GM23248 (cell line): ENCODE data around the gene RPS6KA3. TPM values are rescaled to one million over a fixed set of nuclear protein-coding genes. Genes with fewer than 3 reads are reported as not detected.

Source experiments
- DNase-seq: peaks from one replicate; pipeline ENCODE4 v3.0.0-alpha.2; 2015
- H2AFZ ChIP-seq: fragments of 200-600 bp; sonication (generic); 2 replicates; pipeline ENCODE4 v1.6.1; 2016; ENCODE audit warnings: antibody characterized with exemption
- H3F3A ChIP-seq: fragments of 200-600 bp; sonication (generic); 2 replicates; pipeline ENCODE4 v1.6.1; 2016; ENCODE audit warnings: mild to moderate bottlenecking, antibody characterized with exemption, mixed run types; ENCODE audit not compliant: insufficient read depth
- H3K27ac ChIP-seq: fragments of 200-600 bp; sonication (generic); 2 replicates; pipeline ENCODE4 v1.5.1; 2016; ENCODE audit warnings: mild to moderate bottlenecking
- H3K27me3 ChIP-seq: fragments of 200-600 bp; sonication (generic); replicated peaks from 2 replicates; pipeline ENCODE4 v1.6.1; 2016; ENCODE audit warnings: mild to moderate bottlenecking; ENCODE audit not compliant: insufficient read depth
- H3K36me3 ChIP-seq: fragments of 200-600 bp; sonication (generic); 2 replicates; pipeline ENCODE4 v1.6.1; 2016; ENCODE audit warnings: low read depth, mild to moderate bottlenecking
- H3K4me1 ChIP-seq: fragments of 200-600 bp; sonication (generic); 2 replicates; pipeline ENCODE4 v1.6.1; 2016; ENCODE audit warnings: mild to moderate bottlenecking; ENCODE audit not compliant: insufficient read depth
- H3K4me2 ChIP-seq: fragments of 200-600 bp; sonication (generic); one replicate; pipeline ENCODE4 v1.6.1; 2016; ENCODE audit warnings: mild to moderate bottlenecking; ENCODE audit not compliant: unreplicated experiment
- H3K4me3 ChIP-seq: fragments of 200-600 bp; sonication (generic); 2 replicates; pipeline ENCODE4 v1.5.1; 2016; ENCODE audit warnings: mild to moderate bottlenecking
- H3K79me2 ChIP-seq: fragments of 200-600 bp; sonication (generic); 2 replicates; pipeline ENCODE4 v1.6.1; 2016; ENCODE audit warnings: mild to moderate bottlenecking; ENCODE audit not compliant: insufficient read depth
- H3K9ac ChIP-seq: fragments of 200-600 bp; sonication (generic); 2 replicates; pipeline ENCODE4 v1.6.1; 2016; ENCODE audit warnings: mild to moderate bottlenecking
- H3K9me2 ChIP-seq: fragments of 200-600 bp; sonication (generic); 2 replicates; pipeline ENCODE4 v1.6.1; 2016; ENCODE audit warnings: mixed run types, mild to moderate bottlenecking, moderate library complexity; ENCODE audit not compliant: insufficient read depth
- H3K9me3 ChIP-seq: fragments of 200-600 bp; sonication (generic); one replicate; pipeline ENCODE4 v1.6.1; 2017; ENCODE audit warnings: low read depth
- H4K20me1 ChIP-seq: fragments of 200-600 bp; sonication (generic); 2 replicates; pipeline ENCODE4 v1.6.0; 2016; ENCODE audit not compliant: insufficient read depth
- EZH2 ChIP-seq: fragments of 200-600 bp; sonication (generic); IDR thresholded peaks from 2 replicates; pipeline ENCODE4 v1.6.1; 2018; ENCODE audit warnings: antibody characterized with exemption, mild to moderate bottlenecking; ENCODE audit not compliant: insufficient read depth, poor library complexity, severe bottlenecking
- EZH2phosphoT487 ChIP-seq: fragments of 200-600 bp; sonication (generic); IDR thresholded peaks from 2 replicates; pipeline ENCODE4 v1.6.1; 2018; ENCODE audit warnings: antibody characterized with exemption, moderate library complexity, mild to moderate bottlenecking, low read depth; ENCODE audit not compliant: insufficient read depth
- WGBS, 2 experiments: methylation state at CpG; one replicate each; pipeline ENCODE4 v1.1.6; 2015 to 2017; ENCODE audit warnings: low lambda C conversion rate in 2 of 2, low coverage in 1 of 2; ENCODE audit errors: missing lambda C conversion rate in 2 of 2; 5-methylcytosine and 5-hydroxymethylcytosine counted together
- in situ Hi-C: fragments of 300-500 bp; cut with MboI; formaldehyde crosslinking; loops from 2 replicates; pipeline ENCODE4 v1.15.0; 2020
- polyA plus RNA-seq: library from polyadenylated mRNA; unstranded; fragments of >200 nt; fragmentation: Nextera tagmentation; extraction: Ambion mirVana; gene quantifications from 2 replicates; pipeline ENCODE4 v1.2.1, GENCODE V29; 2016
- total RNA-seq: library from RNA; depleted of rRNA; stranded (reverse); fragments of >200 nt; shearing (Covaris generic); gene quantifications from 2 replicates; pipeline ENCODE4 v1.2.3, GENCODE V29; 2014

Gene RPS6KA3
- total and polyA plus RNA-seq, 2 experiments from 2014 or later: 8.1 to 33.8 TPM

DNA sequence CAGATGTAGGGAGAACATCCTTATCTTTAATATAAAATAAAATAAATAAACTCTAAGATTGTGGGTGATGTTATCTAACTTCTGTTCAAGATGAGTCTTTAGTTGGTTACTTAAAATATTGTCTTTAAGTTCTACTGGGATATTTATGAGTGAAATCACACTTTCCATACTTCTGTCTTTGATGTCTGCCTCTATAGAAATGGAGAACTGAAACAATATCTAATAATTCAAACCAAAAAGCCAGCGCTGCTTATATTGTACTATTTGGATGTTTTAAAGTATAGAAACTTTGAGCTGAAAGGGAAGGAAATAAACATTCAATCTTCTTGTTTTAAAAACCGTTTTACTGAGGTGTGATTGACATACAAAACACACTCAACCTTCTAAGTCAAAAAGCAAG lies 44.8 kb upstream of the RPS6KA3 start:
- no peaks in the 10 kb centered on the region for H4K20me1 ChIP-seq
- in situ Hi-C loops: no loop called here
- no peak overlapping the region for H3K4me3 ChIP-seq
- H3K36me3 ChIP-seq: no peaks in the 10 kb centered on the region
- no peak for TF ChIP-seq EZH2phosphoT487
- TF ChIP-seq EZH2: no peak
- 2 to 11% methylated on average over 2 of the region's 2 CpGs for WGBS, 2 experiments
- H3K4me2 ChIP-seq: no peak overlapping the region
- no peaks in the 10 kb centered on the region for H3K9me2 ChIP-seq
- H2AFZ ChIP-seq: no peak overlapping the region
- no peaks in the 10 kb centered on the region for H3K9me3 ChIP-seq
- no peaks in the 10 kb centered on the region for H3F3A ChIP-seq
- no peak overlapping the region for H3K27ac ChIP-seq
- H3K9ac ChIP-seq: no peak overlapping the region
- H3K79me2 ChIP-seq: no peaks in the 10 kb centered on the region
- DNase-seq: no peak
- no peaks in the 10 kb centered on the region for H3K27me3 ChIP-seq
- no peaks in the 10 kb centered on the region for H3K4me1 ChIP-seq

DNA sequence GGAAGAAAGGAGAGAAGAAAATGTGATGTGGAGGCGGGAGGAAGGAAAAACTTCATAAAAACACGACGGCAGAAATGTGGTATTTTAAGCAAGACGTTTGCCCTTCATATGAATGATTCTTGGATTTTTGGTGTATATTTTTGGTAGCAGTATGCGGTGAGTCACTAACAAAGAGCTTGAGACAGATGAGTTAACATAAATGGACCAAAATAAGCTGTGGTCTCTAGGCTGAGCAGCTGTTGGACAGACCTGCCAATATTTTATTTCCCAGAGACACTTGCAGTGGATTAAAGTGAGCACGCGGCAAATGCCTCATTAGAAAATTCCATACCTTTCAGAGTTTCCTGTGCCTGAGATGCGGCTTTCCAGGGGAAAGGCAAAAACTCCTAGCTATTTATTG lies 43.1 kb upstream of the RPS6KA3 start:
- 30 to 31% methylated on average over 8 of the region's 8 CpGs for WGBS, 2 experiments
- TF ChIP-seq EZH2 (no peak), EZH2phosphoT487 (no peak)
- Histone ChIP-seq H3K4me2 (no peak overlapping the region), H3K9me2 (no peaks in the 10 kb centered on the region), H3F3A (no peaks in the 10 kb centered on the region), H3K9me3 (no peaks in the 10 kb centered on the region), H2AFZ (no peak overlapping the region), H3K9ac (no peak overlapping the region), H3K27ac (no peak overlapping the region), H3K27me3 (no peaks in the 10 kb centered on the region), H3K36me3 (no peaks in the 10 kb centered on the region), H3K79me2 (no peaks in the 10 kb centered on the region), H4K20me1 (no peaks in the 10 kb centered on the region), H3K4me1 (no peaks in the 10 kb centered on the region), H3K4me3 (no peak overlapping the region)
- in situ Hi-C loops: no loop called here
- peak; percentile 37 for DNase-seq

- in situ Hi-C loops: no loop called here
- H3K4me2 ChIP-seq: no peak overlapping the region
- H3K79me2 ChIP-seq: no peaks in the 10 kb centered on the region
- H3K9ac ChIP-seq: no peak overlapping the region
- TF ChIP-seq EZH2 (no peak), EZH2phosphoT487 (no peak)
- no peaks in the 10 kb centered on the region for H3K36me3 ChIP-seq
- H3K27ac ChIP-seq: no peak overlapping the region
- H3K4me3 ChIP-seq: no peak overlapping the region
- no peaks in the 10 kb centered on the region for H3K9me2 ChIP-seq
- H3K27me3 ChIP-seq: no peaks in the 10 kb centered on the region
- DNase-seq: no peak
- no peaks in the 10 kb centered on the region for H3K9me3 ChIP-seq
- no peak overlapping the region for H2AFZ ChIP-seq
- no peaks in the 10 kb centered on the region for H3F3A ChIP-seq
- 58 to 62% methylated on average over 2 to 3 of the region's 3 CpGs for WGBS, 2 experiments
- H3K4me1 ChIP-seq: no peaks in the 10 kb centered on the region
- no peaks in the 10 kb centered on the region for H4K20me1 ChIP-seq
Observed at GRCh38 chrX:20306668-20307067, 40.0 kb upstream of the RPS6KA3 start.

DNA sequence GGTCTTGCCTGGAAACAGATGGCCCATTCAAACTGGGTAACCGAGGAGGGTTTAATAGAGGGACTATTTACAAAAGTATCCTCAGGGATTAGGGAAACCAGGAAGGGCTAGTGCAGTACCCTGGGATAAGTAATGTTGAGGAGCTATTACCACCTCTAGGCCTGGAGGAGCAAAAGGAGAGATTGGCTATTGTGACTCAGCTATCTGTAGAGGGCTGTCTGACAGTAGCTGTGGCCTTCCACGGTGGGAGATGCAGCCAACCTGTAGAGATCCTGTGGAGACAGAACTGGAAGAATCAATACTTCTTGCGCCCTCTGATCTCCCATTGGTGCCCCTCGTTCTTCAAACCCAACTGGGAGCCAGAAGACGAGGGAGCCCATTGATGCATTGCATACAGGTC lies 34.1 kb upstream of the RPS6KA3 start:
- TF ChIP-seq EZH2 (no peak), EZH2phosphoT487 (no peak)
- Histone ChIP-seq H3K36me3 (no peaks in the 10 kb centered on the region), H2AFZ (no peak overlapping the region)

DNA sequence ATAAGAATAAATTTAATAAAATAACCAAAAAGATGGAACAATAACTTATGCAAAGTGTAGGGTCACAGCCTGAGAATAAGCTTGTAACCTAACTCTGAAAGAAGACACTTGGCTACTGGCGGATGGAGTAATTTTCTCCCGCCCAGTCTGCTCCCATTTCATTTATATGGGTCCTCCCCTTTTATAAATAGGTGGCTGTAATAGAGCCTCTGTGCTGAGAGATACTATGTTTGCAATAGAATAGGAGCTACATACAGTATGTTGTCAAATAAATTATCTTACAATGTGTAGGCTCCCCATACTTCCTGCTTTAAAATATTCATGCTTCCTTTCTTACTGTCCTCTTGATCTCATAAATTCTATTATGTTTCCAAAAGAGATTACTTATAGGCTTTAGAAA lies 28.2 kb upstream of the RPS6KA3 start:
- Histone ChIP-seq H3K9ac (no peak overlapping the region), H2AFZ (no peak overlapping the region), H3K27ac (no peak overlapping the region), H3K79me2 (no peaks in the 10 kb centered on the region), H3K9me2 (no peaks in the 10 kb centered on the region), H4K20me1 (no peaks in the 10 kb centered on the region), H3K36me3 (no peaks in the 10 kb centered on the region), H3F3A (no peaks in the 10 kb centered on the region), H3K4me3 (no peak overlapping the region), H3K4me1 (no peaks in the 10 kb centered on the region), H3K4me2 (no peak overlapping the region), H3K9me3 (no peaks in the 10 kb centered on the region), H3K27me3 (no peaks in the 10 kb centered on the region)
- 94 to 96% methylated on average over 2 of the region's 2 CpGs for WGBS, 2 experiments
- DNase-seq: no peak
- in situ Hi-C loops: no loop called here
- TF ChIP-seq EZH2 (no peak), EZH2phosphoT487 (no peak)

More for the DNA sequence above, 34.1 kb upstream of the RPS6KA3 start:
- Histone ChIP-seq H3K4me2 (no peak overlapping the region), H3K27me3 (no peaks in the 10 kb centered on the region), H3K9ac (no peak overlapping the region), H3K27ac (no peak overlapping the region), H3F3A (no peaks in the 10 kb centered on the region), H3K4me1 (no peaks in the 10 kb centered on the region), H3K9me3 (no peaks in the 10 kb centered on the region), H3K4me3 (no peak overlapping the region), H3K9me2 (no peaks in the 10 kb centered on the region), H4K20me1 (no peaks in the 10 kb centered on the region), H3K79me2 (no peaks in the 10 kb centered on the region)
- in situ Hi-C loops: no loop called here
- 93 to 98% methylated on average over 5 of the region's 5 CpGs for WGBS, 2 experiments
- DNase-seq: no peak
